Muscle layer of duodenum (tissue), 2 donors: ENCODE measurements around the gene MX2.
"Not testable (repeated sequence)": the region's sequence is repeated elsewhere in the genome, so short reads cannot be mapped to it uniquely, and the experiment has no call there.

Experiments used
- H3K27ac ChIP-seq: one replicate; pipeline ENCODE4 v1.7.0; 2013; ENCODE audit warnings: mild to moderate bottlenecking, low read length
- H3K27me3 ChIP-seq: one replicate; pipeline ENCODE4 v1.7.0; 2013; ENCODE audit warnings: low read depth, mild to moderate bottlenecking, control low read depth, low read length
- H3K36me3 ChIP-seq, 2 donors: one replicate each; pipeline ENCODE4 v1.7.0; 2013; ENCODE audit warnings: low read length in 2 of 2, control low read depth in 1 of 2, mild to moderate bottlenecking in 1 of 2; ENCODE audit not compliant: insufficient read depth in 2 of 2, control insufficient read depth in 1 of 2
- H3K4me1 ChIP-seq, 2 donors: one replicate each; pipeline ENCODE4 v1.7.0; 2013; ENCODE audit warnings: low read length in 2 of 2, mild to moderate bottlenecking in 2 of 2, control low read depth in 1 of 2, moderate library complexity in 1 of 2; ENCODE audit not compliant: insufficient read depth in 2 of 2, control insufficient read depth in 1 of 2
- H3K4me3 ChIP-seq, 2 donors: one replicate each; pipeline ENCODE4 v1.7.0; 2013; ENCODE audit warnings: low read length in 2 of 2, low read depth in 1 of 2, mild to moderate bottlenecking in 1 of 2
- H3K9me3 ChIP-seq, 2 donors: one replicate each; pipeline ENCODE4 v1.7.0; 2013; ENCODE audit warnings: low read length in 2 of 2, control low read depth in 1 of 2, mild to moderate bottlenecking in 1 of 2; ENCODE audit not compliant: control insufficient read depth in 1 of 2
- donor health status: healthy.

MX2 gene

GRCh38 chr21:41410361-41410760, 48.5 kb downstream of the MX2 start:
- H3K36me3 ChIP-seq = peaks cover 9 to 13% of the 10 kb centered on the region in 2 donors
- no peak overlapping the region for H3K27ac ChIP-seq
- no peaks in the 10 kb centered on the region for H3K9me3 ChIP-seq
- no peaks in the 10 kb centered on the region for H3K27me3 ChIP-seq
- no peak overlapping the region for H3K4me3 ChIP-seq
- no peaks in the 10 kb centered on the region for H3K4me1 ChIP-seq

DNA sequence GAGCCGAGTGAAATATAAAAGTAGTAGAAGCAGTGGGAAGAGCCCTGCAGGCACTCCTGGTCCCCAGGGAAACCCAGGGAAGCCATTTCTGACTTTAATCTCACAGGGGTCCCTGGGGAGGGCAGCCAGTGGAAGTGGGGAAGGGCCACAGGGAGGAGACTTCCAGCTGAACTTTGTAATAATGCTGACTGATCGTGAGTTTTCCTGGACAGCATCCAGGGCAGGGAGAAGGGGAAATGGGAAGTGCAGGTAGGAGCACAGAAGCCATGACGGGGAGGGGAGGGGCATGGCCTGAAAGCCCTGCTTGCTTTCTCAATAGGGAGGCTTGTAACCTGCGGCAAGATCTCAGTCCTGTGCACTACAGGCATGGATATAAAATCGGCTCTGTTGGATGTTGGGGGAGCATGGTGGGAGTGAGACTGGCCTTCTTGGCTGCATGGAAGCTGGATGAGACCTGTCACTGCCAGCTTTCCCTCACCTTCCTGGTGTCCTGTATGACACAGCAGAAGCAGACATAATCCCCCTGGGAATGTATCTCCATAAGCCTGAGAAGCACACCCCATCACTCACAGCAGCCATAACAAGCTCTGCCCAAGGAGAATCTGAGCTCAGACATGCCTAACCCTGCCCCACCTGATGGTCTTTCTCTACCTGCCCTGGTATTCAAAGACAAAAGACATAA, 49.1 kb downstream of the MX2 start:
- no peaks in the 10 kb centered on the region for H3K4me1 ChIP-seq
- H3K27me3 ChIP-seq = no peaks in the 10 kb centered on the region
- no peak overlapping the region for H3K4me3 ChIP-seq
- no peak overlapping the region for H3K27ac ChIP-seq
- no peaks in the 10 kb centered on the region for H3K9me3 ChIP-seq
- peaks cover 9 to 13% of the 10 kb centered on the region in 2 donors for H3K36me3 ChIP-seq

- no peaks in the 10 kb centered on the region for H3K9me3 ChIP-seq
- no peaks in the 10 kb centered on the region for H3K27me3 ChIP-seq
- no peaks in the 10 kb centered on the region for H3K4me1 ChIP-seq
- H3K27ac ChIP-seq = no peak overlapping the region
- H3K36me3 ChIP-seq = peaks cover 9 to 13% of the 10 kb centered on the region in 2 donors
- no peak overlapping the region for H3K4me3 ChIP-seq
These were observed 49.7 kb downstream of the MX2 start for GRCh38 chr21:41411449-41412089.

DNA sequence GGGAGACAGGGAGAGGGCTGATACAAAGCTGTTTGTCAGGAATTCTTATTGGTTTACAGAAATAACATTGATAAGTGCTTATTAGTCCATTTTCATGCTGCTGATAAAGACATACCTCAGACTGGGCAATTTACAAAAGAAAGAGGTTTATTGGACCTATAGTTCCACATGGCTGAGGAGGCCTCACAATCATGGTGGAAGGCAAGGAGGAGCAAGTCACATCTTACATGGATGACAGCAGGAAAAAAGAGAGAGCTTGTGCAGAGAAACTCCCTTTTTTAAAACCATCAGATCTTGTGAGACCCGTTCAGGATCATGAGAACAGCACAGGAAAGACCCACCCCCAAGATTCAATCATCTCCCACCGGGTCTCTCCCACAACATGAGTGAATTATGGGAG, 55.7 kb downstream of the MX2 start:
- H3K27me3 ChIP-seq, H3K27ac ChIP-seq, H3K4me1 ChIP-seq, H3K4me3 ChIP-seq, H3K9me3 ChIP-seq, H3K36me3 ChIP-seq: not testable (repeated sequence)

- no peaks in the 10 kb centered on the region for H3K4me1 ChIP-seq
- H3K27ac ChIP-seq = no peak overlapping the region
- no peaks in the 10 kb centered on the region for H3K9me3 ChIP-seq
- H3K4me3 ChIP-seq = no peak overlapping the region
- no peaks in the 10 kb centered on the region for H3K27me3 ChIP-seq
- no peaks in the 10 kb centered on the region for H3K36me3 ChIP-seq
These were observed 56.6 kb downstream of the MX2 start for GRCh38 chr21:41418393-41418792.

DNA sequence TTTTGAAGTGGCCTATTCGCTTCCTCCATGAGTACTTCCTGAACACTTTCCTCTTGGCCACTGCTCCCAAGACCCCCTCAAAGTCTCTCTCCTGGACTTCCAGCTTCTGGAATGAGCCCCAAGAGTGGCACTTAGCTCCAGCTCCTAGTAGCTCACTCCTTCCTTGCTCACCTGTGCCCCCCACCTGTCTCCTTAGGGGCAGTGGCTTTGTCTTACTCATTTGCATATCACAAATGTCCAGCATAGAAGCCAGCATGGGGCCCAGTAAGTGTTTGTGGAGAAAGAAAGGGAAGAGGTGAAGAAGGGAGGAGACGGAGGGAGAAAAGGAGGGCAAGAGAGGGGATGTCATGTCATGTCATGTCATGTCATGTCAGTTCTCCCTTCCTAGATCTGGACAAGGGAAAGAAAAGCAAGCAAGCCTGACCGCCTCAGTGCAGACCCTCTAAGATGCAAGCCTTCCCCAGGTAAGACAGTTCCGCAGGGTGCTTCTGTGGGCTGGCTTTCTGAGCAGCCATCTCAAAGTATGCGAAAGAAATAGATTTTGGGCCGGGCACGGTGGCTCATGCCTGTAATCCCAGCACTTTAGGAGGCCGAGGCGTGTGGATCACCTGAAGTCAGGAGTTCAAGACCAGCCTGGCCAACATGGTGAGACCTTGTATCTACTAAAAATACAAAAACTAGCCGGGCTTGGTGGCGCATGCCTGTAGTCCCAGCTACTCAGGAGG, 57.3 kb downstream of the MX2 start:
- Histone ChIP-seq H3K27me3 (no peaks in the 10 kb centered on the region), H3K36me3 (no peaks in the 10 kb centered on the region), H3K27ac (no peak overlapping the region), H3K4me3 (no peak overlapping the region), H3K4me1 (no peaks in the 10 kb centered on the region), H3K9me3 (no peaks in the 10 kb centered on the region)

DNA sequence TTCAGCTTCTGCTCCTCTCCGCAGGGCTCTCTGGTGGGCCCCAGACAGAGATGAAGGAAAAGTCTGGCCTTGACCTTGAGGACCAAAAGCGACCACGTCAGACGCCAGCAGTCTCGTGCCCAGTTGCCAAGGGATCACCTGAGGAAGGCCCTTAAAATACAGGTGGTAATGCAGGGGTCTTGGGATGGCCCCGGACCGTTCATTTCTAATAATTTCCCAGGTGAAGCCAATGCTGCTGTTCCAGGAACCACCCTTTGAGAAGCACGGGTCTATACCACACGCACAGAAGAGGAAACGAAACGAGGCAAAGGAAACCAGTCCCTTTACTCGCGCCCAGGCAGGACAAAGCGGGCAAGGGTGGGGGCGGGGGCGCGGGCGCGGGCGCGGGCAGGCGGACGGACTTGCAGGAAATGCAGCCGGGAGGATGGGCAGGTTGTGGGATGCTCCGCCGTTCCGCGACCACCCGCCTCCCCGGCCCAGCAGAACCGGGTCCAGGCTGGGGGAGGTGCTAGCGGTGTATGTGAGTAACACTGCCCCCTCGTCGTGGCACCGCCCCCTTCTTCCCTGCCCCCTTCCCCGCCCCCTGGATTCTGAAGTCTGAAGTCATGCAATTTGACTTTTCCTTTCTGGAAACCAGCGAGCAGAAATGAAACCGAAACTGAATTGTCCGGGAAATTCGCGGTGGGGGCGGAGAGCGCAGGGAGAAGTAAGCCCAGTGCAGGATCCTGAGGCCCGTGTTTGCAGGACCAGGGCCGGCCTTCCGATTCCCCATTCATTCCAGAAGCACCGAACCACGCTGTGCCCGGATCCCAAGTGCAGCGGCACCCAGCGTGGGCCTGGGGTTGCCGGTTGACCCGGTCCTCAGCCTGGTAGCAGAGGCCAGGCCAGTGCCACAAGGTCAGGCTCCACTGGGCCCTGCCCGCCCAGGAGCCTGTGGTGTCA, 58.4 kb downstream of the MX2 start:
- Histone ChIP-seq H3K4me3 (peak overlapping the region; percentile 59 to 70), H3K4me1 (no peaks in the 10 kb centered on the region)

DNA sequence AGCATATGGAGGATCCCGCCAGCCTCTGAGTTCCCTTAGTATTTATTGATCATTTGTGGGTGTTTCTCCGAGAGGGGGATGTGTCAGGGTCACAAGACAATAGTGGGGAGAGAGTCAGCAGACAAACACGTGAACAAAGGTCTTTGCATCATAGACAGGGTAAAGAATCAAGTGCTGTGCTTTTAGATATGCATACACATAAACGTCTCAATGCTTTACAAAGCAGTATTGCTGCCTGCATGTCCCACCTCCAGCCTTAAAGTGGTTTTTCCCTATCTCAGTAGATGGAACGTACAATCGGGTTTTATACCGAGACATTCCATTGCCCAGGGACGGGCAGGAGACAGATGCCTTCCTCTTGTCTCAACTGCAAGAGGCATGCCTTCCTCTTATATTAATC, 59.2 kb downstream of the MX2 start:
- not testable (repeated sequence) for H3K27me3 ChIP-seq, H3K36me3 ChIP-seq, H3K4me1 ChIP-seq, H3K9me3 ChIP-seq
- peak overlapping the region; percentile 59 to 70 for H3K4me3 ChIP-seq
- H3K27ac ChIP-seq = peak overlapping the region; percentile 86

More for the DNA sequence above, 58.4 kb downstream of the MX2 start:
- peak overlapping the region; percentile 86 for H3K27ac ChIP-seq
- no peaks in the 10 kb centered on the region for H3K27me3 ChIP-seq
- no peaks in the 10 kb centered on the region for H3K36me3 ChIP-seq
- no peaks in the 10 kb centered on the region for H3K9me3 ChIP-seq

- Histone ChIP-seq H3K27me3 (no peaks in the 10 kb centered on the region), H3K36me3 (no peaks in the 10 kb centered on the region), H3K4me3 (no peak overlapping the region), H3K27ac (no peak overlapping the region), H3K4me1 (peaks cover 3 to 9% of the 10 kb centered on the region in 2 donors), H3K9me3 (no peaks in the 10 kb centered on the region)
These were observed 60.9 kb downstream of the MX2 start for GRCh38 chr21:41422546-41423304.

DNA sequence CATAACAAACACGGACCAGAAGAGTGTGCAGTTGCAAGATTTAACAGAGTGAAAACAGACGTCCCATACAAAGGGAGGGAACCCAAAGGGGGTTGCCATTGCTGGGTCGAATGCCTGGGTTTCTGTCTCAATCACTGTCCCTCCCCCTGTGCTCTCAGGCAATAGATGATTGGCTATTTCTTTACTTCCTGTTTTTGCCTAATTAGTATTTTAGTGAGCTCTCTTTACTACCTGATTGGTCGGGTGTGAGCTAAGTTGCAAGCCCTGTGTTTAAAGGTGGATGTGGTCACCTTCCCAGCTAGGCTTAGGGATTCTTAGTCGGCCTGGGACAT, 61.4 kb downstream of the MX2 start:
- H3K9me3 ChIP-seq, H3K4me1 ChIP-seq, H3K27me3 ChIP-seq, H3K4me3 ChIP-seq, H3K36me3 ChIP-seq, H3K27ac ChIP-seq: not testable (repeated sequence)
